Kidney epithelial cell (primary cell): ENCODE measurements around the gene SLC9A6. TPM values are rescaled to one million over a fixed set of nuclear protein-coding genes. Genes with fewer than 3 reads are reported as not detected.
"Not testable (repeated sequence)": the region's sequence is repeated elsewhere in the genome, so short reads cannot be mapped to it uniquely, and the experiment has no call there.

Source experiments
- DNase-seq: peaks from one replicate; pipeline ENCODE4 v3.0.0-alpha.2; 2010; ENCODE audit warnings: low read depth
- H3K27me3 ChIP-seq: 2 replicates; pipeline ENCODE4 v1.6.0; 2011; ENCODE audit warnings: low read length; ENCODE audit not compliant: control insufficient read depth, insufficient read depth
- H3K36me3 ChIP-seq: 2 replicates; pipeline ENCODE4 v1.5.1; 2011; ENCODE audit warnings: low read length; ENCODE audit not compliant: control insufficient read depth, insufficient read depth
- H3K4me3 ChIP-seq: 2 replicates; pipeline ENCODE4 v1.5.1; 2011; ENCODE audit warnings: low read depth, mild to moderate bottlenecking, control low read depth, low read length
- CTCF ChIP-seq: IDR thresholded peaks from 2 replicates; pipeline ENCODE4 v1.5.1; 2011; ENCODE audit warnings: mild to moderate bottlenecking, moderate library complexity, low read length, control low read depth, inconsistent platforms; ENCODE audit not compliant: insufficient read depth, poor library complexity, severe bottlenecking
- total RNA-seq: library from RNA; depleted of rRNA; stranded (reverse); fragments of >200 nt; gene quantifications from 2 replicates; pipeline ENCODE4 v1.2.3, GENCODE V29; 2015

The SLC9A6 gene
- total RNA-seq, 1 donor from 2014 or later: 19.6 TPM

GRCh38 chrX:136080766-136081165 is 95.5 kb downstream of the SLC9A6 start:
- no peaks in the 10 kb centered on the region for H3K27me3 ChIP-seq
- H3K36me3 ChIP-seq: no peaks in the 10 kb centered on the region
- no peak for DNase-seq
- no peak overlapping the region for H3K4me3 ChIP-seq
- TF ChIP-seq CTCF: no peak

GRCh38 chrX:136086521-136086920 is 101.3 kb downstream of the SLC9A6 start:
- H3K36me3 ChIP-seq: no peaks in the 10 kb centered on the region
- no peak for DNase-seq
- no peaks in the 10 kb centered on the region for H3K27me3 ChIP-seq
- no peak overlapping the region for H3K4me3 ChIP-seq
- TF ChIP-seq CTCF: no peak

GRCh38 chrX:136091898-136092297 is 106.7 kb downstream of the SLC9A6 start:
- not testable (repeated sequence) for DNase-seq, H3K4me3 ChIP-seq, H3K27me3 ChIP-seq

GRCh38 chrX:136094962-136095361 is 109.7 kb downstream of the SLC9A6 start:
- Histone ChIP-seq H3K4me3 (no peak overlapping the region), H3K36me3 (no peaks in the 10 kb centered on the region), H3K27me3 (no peaks in the 10 kb centered on the region)
- TF ChIP-seq CTCF: no peak
- DNase-seq: no peak

More at GRCh38 chrX:136091898-136092297, 106.7 kb downstream of the SLC9A6 start:
- not testable (repeated sequence) for H3K36me3 ChIP-seq

Other genes starting within 250 kb of the SLC9A6 start
- gene CT45A3, start 217.2 kb upstream of the SLC9A6 start, total RNA-seq: not detected in 2 replicates
- gene CT45A5, start 199.9 kb upstream of the SLC9A6 start, total RNA-seq: not detected in 2 replicates
- not detected in 2 replicates for gene CT45A6, start 182.6 kb upstream of the SLC9A6 start, total RNA-seq
- gene CT45A2, start 165.4 kb upstream of the SLC9A6 start, total RNA-seq: not detected in 2 replicates
- not detected in 2 replicates for gene CT45A7, start 148.2 kb upstream of the SLC9A6 start, total RNA-seq
- not detected in 2 replicates for gene CT45A8, start 130.9 kb upstream of the SLC9A6 start, total RNA-seq
- gene CT45A9, start 113.6 kb upstream of the SLC9A6 start, total RNA-seq: not detected in 2 replicates
- not detected in 2 replicates for gene CT45A10, start 92.0 kb upstream of the SLC9A6 start, total RNA-seq
- gene SAGE1, start 91.7 kb upstream of the SLC9A6 start, total RNA-seq: not detected in 2 replicates
- gene MMGT1, start 11.4 kb upstream of the SLC9A6 start, total RNA-seq: 24.4 TPM in 2 replicates
- gene FHL1, start 162.1 kb downstream of the SLC9A6 start, total RNA-seq: 37.3 and 42.0 TPM in 2 replicates